Measurements from ENCODE around the gene STX10.
"Not testable (repeated sequence)": the region's sequence is repeated elsewhere in the genome, so short reads cannot be mapped to it uniquely, and the experiment has no call there.

Gene STX10

DNA sequence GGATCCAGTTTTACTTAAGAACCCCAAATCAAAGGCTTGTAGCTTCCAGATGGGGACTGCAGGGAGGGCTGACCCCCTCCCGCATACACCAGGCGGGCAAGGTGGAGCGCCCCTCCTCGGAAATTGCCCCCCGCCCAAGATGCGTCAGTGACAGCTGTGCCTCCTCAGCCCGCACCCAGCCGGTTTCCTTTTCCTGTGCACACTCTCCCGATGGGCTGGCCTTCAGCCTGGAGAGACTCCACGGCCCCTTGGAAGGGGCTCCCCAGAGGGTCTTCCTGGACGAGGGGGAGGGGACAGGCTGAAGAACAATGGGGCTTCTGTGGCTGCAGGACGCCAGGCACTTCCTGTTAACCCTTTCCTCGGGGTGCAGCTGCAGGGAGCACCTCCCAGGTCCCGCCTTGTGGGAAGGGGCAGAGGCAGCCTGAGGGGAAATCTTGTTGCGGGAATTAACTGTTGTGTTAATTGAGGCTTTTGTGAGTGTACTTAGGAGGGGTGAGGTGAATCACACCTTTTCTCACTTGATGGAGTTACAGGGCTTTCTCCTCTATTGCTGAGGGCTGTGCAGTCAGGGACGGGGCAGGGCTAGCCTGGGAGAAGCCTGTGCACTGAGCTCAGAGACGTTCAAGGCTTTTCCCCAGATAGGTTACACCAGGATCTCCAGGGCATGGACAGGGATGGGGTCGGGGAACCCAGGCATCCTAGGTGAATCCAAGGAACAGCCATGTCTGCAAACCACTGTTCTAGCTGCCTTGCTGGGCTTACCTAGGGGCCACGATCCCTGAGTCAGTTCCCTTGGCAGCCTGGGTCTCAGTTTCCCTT, 14.4 kb upstream of the STX10 start:
- peak; percentile 42 to 66 for DNase-seq

DNA sequence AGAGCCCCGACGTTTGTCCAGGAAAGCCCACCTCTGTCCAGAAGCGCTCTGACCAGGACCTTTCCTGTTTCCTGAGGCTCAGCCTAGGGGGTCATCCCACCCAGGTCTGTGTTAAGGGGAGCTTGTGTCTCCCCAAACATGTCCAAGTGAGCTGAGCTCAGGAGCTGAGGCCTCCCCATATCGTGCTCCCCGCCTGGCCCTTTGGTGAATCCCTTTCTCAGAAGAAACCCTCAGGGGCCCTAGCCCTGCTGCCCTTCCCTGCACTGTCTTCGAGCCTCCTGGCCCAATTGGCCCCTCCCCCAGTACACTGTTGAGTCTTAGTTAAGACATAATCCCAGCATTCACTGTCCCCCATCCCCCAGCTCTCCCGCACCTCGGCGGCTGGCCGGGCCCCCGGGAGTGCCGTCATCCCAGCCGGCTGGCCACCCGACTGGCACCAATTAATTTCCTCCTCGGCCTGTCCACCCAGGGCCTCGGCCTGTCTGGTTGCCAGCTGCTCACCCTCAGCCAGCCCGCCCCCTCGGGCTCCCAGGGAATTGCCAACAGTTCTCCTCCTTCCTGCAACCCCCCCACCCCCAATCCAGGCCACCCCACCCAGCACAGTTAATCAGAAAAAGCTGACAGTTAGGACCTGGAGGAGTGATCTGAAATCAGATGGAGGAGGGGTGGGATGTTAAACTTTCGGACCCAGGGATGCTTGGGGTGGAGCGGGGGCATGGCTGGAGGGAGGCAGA, 13.6 kb upstream of the STX10 start:
- peak; percentile 40 to 55 for DNase-seq

DNA sequence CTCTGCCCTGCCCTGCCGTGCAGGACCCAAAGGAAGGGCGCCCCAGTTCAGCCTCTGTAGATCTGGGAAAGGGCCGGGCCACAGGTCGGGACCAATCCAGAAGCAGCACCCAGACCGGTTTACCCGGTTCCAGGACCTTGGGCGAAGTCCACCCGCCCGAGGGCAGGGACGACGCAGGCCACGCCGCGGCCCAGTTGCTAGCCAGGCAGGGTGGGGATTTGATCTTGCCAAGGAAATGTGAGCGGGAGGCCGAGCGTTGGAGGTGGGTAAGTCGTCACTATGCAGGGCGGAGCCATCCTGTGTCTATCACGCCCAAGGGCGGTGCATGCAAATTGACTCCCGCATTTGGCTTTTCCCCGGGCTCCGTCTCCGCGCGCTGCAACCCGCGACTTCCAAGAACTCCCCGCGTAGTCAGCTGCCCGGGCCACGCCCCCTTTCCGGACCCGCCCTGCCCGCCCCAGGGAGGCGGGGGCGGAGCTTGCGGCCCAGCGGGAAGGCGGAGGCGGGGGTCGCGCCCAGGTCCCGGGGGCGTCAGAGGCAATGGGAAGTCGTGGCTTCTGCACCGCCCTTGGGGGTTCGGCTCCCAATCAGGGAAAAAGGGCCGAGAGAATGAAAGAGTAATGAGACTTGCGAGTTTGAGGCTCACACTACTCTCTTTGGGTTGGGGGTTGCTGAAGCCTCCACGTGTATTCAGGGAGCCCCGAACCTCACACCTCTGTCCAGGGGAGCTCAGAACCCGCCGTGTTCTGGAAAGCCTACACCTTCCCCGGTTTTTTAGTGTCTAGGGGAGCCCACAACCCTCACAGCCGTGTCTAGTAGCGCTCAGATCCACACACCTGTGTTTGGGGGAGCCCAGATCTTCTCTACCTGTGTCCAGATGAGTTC, 12.8 kb upstream of the STX10 start:
- peak; percentile 91 to 93 for DNase-seq

DNA sequence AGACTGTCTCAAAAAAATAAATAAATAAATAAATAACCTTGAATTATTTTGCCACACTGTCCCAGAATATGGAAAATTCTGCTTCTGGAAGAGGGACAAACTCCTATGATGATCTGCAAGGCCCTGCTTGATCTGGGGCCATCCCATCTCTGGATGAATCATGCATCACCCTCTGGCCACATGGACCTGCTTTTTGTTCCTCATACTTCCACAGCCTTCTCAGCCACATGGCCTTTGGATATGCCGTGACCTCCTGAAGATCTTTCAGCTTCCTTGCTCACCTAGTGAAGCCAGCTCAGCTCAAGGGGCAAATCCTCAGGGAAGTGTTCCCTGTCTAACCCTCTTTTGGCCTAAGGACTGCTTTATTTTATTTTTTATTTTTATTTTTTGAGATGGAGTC, 10.4 kb upstream of the STX10 start:
- DNase-seq = no peak

DNA sequence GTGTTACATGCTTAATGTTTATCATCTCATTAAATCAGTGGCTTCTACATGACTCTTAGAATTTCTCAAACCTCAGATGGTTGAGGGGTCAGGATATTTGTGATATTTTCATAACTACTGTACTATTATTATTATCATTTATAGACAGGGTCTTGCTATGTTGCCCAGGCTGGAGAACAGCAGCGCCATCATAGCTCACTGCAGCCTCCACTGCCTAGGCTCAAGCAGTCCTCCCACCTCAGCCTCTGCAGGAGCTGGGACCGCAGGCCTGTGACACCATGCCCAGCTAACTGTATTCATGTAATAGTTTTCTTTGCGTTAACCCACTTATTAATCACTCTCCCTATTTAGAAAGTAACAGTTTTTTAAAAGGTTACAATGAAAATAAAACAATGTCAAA, 9.5 kb upstream of the STX10 start:
- DNase-seq = no peak

DNA sequence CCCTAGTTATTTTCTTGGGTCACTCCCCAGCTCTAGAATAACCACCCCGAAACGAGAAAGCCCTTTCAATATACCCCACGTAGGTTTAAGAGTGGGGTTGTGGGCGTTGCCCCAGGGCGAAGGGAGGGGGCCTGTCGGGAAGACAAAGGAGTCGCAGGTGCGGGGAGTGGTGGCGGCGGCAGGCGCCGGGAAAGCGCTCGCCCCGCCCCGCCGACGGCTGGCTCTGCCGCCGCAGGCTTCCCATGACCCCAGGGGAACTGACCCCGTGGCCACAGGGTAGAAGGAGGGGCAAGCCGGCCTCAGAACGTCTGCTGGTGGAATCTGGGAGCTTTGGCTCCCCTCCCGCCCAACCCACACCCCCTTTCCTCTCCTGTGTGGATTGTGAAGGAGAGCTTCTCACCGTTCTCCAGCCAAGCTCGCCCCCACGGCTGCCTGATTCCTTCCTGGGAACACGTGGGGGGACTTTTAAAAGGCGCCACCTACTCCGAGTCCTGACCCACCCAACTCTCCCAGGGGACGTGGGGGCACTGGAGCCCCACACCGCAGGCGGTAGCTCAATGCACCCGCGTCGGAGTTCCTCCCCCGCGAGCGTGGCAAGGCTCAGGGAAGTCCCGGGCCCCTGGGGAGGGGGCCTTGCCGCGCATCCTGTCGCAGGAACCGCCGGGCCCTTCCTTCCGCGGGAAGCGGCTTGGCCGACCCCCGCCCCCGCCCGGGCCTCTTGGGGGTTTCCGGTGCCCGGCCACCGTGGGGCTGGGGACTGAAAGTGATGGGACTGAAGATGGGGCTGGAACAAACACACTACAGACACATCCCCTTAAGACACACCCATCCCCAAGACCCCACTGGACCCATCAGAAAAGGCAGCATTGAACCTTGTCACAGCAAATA, 5.5 kb upstream of the STX10 start:
- peak; percentile 90 to 91 for DNase-seq

DNA sequence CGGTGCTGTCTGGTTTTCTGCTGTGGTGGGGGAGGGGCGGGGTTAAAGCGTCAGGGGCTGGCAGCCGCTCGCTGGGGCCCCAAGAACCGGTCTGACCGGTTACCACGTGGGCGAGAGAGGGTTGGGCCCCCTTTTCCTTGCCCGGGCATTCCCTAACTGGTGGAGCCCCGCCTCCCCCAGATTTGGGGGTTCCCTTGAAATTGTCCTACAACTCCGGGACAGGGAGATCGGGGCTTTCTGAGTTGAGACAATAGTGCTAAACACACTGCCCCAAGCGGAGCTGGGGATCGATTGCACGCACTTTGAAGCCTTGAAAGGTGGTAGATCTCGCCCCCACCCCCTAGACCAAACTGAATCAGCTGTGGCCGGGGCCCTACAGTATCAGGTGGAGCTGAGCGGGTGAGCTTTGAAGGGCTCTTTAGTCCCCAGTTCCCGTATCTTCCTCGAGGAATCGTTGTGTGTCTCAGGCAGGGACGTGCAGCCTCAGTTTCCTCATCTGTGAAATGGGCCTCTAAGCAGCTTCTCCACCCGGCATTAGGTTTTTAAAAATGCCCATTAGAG, 4.8 kb upstream of the STX10 start:
- DNase-seq = peak; percentile 87 to 89

DNA sequence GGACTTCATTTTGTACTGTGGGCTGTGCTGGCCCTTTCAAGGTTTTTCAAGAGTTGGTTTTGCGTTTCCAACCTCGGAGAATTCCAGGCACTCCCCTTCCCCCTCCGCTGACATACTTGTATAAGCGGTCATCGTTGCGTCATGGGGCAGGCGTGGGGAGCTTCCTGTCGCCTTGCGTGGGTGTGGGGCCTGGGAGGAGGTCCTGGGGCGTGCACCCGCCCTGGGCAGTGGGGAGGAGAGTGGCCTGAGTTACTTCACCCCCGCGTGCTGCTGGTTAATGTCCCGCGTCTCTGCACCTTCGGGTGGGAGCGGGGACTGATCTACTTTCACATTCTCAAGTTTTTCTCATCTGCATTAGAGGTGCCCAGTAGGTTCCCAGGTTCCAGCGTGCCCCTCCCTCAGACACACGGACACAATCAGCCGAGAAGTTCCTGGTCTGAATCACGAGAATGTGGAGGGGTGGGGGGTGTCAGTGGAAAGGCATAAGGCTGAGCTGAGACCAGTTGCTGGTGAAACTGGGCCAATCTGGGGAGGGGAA, 4.1 kb upstream of the STX10 start:
- peak; percentile 61 to 75 for DNase-seq

DNA sequence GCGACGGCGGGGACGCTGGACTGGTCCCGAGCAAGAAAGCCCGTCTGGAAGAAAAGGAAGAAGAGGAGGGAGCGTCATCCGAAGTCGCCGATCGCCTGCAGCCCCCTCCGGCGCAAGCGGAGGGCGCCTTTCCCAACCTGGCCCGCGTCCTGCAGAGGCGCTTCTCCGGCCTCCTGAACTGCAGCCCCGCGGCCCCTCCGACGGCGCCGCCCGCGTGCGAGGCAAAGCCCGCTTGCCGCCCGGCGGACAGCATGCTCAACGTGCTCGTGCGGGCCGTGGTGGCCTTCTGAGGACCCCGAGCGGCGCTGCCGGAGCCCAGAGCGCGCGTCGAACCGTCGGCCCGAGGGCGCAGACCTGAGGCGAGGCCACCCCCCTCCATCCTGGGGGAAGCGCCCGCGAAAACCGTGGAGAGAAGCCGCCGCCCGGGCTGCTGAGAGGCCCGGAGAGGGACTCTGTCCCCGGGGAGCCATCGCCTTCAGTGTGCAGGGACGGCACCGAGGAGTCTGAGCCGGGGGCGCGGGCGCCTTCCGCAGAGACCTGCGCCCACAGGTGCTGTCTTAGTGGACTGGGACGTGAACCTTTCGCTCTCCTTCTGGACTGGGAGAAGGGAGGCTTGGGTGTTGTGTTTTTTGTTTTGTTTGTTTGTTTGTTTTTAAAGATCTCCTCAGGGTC, 3.5 kb upstream of the STX10 start:
- DNase-seq = peak in 1 of 2 donors; percentile 6

DNA sequence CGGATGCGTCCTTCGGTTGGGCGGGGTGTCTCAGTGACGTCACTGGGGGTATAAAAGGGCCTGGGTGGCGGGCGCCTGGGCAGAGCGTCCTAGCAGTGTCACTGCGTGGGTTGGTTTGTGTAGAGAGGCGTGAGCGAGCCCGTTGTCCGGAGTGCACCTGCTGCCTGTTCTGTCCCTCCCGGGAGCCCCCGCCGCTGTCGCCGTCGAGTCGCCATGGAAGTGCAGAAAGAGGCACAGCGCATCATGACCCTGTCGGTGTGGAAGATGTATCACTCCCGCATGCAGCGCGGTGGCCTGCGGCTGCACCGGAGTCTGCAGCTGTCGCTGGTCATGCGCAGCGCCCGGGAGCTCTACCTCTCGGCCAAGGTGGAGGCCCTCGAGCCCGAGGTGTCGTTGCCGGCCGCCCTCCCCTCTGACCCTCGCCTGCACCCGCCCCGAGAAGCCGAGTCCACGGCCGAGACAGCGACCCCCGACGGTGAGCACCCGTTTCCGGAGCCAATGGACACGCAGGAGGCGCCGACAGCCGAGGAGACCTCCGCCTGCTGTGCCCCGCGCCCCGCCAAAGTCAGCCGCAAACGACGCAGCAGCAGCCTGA, 2.9 kb upstream of the STX10 start:
- peak; percentile 96 to 99 for DNase-seq

DNA sequence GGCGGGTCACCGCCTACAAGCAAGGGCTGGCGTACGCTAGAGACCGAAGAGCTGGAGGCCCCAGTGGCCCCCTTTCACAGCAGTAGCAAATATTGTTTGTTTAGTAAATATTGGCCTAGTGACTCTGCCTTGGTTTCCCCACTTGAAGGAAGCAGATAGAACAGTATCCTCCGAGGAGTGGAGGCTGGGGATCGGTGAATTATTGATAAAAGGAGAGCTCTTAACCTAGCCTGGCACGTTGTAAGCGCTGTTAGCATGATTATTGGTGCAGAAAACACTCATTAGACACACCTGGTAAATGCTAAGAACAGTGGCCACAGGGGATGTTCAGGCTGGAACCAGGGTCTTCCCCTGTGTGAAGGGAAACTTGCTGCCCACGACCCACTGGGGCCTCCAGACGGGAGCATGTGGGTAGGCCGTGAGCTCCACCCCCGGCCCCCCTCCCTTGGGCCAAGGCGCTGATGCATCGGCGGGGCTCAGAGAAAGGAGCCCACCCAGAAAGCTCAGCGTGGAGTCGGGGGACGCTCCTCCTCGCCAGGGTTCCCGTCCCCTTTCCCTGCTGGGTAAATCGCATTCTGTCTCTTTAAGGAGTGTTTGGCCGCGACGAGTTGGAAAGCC, 2.3 kb upstream of the STX10 start:
- no peak for DNase-seq

DNA sequence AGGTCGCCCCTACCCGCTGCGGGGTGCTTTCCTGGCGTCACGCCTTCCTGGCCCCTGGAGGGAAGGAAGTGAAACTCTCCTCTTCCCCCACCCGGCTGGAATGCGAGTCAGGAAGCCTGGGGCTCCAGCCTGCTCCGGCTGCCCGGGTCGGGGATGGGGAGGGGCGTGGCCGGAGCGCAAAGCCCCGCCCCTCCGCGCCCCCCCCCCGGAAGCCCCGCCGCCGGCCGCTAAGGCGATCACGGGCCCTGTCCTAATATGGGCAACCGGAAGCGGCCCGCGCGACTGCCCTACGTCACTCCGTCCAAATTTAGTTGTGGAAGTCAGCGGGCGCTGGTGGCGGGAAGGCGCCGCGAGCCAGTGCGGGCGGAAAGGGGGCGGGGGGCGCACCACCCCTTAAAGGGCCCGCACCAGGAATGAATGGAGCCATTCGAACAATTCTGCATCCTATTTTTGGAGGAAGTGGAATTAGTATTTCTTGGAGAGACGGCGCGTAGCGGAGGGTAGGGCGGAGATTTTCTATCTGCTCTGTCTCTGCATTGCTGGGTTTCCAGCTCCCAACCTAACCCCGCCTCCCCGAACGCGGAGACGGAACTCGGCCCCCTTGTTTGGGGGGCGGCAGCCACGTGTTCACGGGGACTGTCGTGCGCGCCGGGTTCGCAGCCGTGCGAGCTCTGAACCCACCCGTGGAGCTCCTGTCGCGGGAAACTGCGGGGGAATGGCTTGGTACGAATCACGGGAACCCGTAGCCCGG, 1.6 kb upstream of the STX10 start:
- peak; percentile 96 to 97 for DNase-seq

DNA sequence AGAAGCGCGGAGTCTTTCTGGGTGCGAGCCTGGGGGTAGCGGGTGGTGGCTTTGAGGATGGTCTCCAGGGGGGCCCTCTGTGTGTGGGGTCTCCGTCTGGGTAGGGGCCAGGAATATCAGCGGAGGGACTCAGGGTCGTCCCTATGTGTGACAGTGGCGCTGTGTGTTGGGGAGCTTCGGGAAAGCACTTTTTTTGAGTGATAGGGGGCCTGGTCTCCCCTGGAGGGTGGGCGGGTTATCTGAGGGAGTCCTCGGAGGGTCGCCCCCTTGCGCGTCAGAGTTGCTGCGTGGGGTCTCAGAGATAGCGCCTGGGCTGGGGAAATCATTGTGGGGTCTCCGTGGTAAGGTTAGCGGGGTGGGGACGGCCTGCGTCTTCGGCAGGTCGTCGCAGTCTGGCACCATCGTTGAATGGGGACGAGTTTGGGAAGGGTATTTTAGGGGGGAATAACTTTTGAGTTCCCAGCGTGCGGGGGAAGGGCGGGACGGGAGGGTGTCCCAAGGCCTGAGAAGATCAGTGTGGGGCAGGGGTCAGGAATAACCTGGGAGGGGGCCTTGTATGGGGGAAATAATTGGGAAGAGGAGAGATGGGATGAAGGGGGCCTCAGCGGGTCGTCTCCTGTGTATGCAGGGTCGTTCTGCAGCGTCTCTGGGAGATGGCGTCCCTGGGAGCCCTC, 893 bp upstream of the STX10 start:
- peak in 1 of 2 donors; percentile 41 for DNase-seq

DNA sequence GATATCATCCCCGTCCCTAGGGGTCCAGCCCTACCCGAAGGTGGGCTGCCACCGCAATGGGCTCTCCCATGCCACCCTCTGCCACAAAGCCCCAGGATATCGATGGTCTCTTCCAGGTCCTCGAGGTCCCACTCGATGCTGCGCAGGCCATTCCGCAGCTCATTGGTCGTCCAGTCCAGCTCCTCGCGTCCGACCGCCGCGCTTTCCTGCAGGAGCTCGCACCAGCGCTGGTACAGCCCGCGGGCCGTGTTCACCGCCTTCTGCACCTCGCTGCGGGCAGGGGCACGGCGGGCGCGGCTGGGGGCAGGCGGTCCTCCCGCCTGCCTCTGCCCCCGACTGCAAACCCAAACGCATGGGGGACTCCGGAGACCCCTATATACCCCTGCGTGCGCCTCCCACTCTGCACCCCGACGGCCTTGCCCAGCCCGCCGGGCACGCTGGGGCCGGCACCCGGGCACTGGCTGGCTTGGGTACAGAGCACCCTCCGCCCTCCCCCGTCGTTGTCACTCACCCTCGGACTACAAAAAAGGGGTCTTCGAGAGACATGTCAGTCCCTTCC, 468 bp downstream of the STX10 start:
- no peak for DNase-seq

DNA sequence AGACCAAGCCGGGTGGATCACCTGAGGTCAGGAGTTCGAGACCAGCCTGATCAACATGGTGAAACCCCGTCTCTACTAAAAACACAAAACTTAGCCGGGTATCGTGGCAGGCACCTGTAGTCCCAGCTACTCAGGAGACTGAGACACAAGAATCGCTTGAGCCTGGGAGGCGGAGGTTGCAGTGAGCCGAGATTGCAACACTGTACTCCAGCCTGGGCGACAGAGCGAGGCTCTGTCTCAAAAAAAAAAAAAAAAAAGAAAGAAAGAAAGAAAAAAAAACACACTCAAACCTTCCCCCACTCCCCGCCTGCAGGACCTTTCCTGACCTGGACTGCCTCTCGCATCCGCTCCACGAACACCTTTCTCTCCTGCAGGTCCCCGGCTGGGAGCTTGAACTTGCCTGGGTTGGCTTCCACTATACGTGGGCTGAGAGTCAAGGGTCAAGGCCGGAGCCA, 975 bp downstream of the STX10 start:
- not testable (repeated sequence) for DNase-seq

DNA sequence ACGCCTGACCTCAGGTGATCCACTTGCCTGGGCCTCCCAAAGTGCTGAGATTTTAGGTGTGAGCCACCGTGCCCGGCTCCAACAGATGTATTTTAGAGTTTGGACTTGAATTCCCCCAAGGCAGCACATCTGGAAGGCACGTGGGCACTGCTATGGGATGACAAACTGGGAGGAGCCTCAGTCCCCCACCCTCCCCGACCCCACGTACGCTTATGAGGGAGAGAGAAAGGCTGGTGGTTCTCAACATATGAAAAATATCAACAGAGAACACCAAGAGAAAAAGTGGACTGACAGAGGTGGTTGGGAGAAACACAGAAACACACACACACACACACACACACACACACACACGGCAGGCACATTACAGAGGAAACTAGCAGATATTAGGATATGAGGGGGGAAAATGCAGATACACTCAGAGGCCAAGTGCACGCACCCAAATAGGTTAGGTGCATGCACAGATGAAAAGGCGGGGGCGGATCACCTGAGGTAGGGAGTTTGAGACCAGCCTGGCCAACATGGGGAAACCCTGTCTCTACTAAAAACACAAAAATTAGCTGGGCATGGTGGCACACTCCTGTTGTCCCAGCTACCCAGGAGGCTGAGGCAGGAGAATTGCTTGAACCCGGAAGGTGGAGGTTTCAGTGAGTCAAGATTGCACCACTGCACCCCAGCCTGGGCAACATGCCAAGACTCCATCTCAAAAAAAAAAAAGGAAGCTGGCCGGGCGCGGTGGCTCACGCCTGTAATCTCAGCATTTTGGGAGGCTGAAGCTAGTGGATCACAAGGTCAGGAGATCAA, 3.2 kb downstream of the STX10 start:
- DNase-seq = peak in 1 of 2 donors; percentile 45

DNA sequence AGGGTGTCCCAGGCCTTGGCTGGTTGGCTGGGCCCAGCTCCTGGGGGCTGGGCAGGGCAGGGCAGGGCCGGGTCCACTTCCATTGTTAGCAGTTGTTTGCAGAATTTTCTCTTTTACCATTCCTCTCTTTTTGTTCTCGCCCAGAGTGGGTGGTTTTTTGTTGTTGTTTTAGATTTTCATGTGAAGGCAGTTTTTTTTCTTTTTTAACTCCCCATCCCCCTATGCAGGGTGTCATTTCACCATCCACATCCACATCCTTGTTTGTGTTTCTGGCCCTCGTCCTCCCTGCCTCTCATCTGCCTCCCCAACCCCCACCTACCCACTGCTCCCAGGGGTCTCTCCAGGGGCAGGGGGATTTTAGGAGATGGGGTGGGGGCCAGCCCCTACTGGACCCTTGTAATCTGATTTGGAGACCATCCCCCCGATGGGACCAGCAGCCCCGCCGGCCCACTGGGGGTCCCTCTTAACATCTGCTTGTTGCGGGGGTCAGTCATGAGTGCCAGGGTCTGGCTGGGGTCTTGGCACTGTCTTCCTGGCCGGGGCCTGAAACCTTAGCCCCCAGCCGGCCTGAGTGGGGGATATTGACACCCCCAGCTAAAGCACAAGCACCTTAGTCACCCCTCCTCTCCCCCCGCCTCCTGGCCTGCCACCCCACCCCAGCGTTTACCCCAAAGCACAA, 10.4 kb downstream of the STX10 start:
- DNase-seq = no peak
